Panc1 (cell line): ENCODE results near the gene ASTN2. TPM values are rescaled to one million over a fixed set of nuclear protein-coding genes. Genes with fewer than 3 reads are reported as not detected.

Experiments
- ATAC-seq: fragments of 200-7000 bp; cut with Tn5 transposase; 2 replicates; pipeline ENCODE4 v1.9.1; 2020; ENCODE audit warnings: mild to moderate bottlenecking, moderate library complexity
- BruUV-seq: library from RNA; stranded (reverse); fragments of 400-500 nt; replicated peaks from 2 replicates; lab custom pipeline; 2021; lab: Mats Ljungman, UMichigan
- CTCF ChIA-PET: fragments of 300-600 bp; sonication (Branson Sonifier 250); formaldehyde crosslinking; loops from one replicate; lab custom pipeline; 2022; ENCODE audit warnings: antibody characterized with exemption; lab: Charles Lee
- POLR2A ChIA-PET: fragments of 300-600 bp; sonication (Branson Sonifier 250); formaldehyde crosslinking; loops from one replicate; lab custom pipeline; 2022; ENCODE audit warnings: antibody characterized with exemption; lab: Charles Lee
- DNase-seq: peaks from one replicate; pipeline ENCODE4 v3.0.0-alpha.2; 2010; ENCODE audit warnings: low read depth, low spot score
- H3K27ac ChIP-seq: 2 replicates; pipeline ENCODE4 v1.5.1; 2011; ENCODE audit warnings: mild to moderate bottlenecking, low read length, inconsistent platforms
- H3K27me3 ChIP-seq: fragments of 200-500 bp; sonication (Bioruptor generic); 2 replicates; pipeline ENCODE4 v1.6.0; 2014; ENCODE audit warnings: low read length, inconsistent platforms; ENCODE audit not compliant: control insufficient read depth, insufficient read depth
- H3K36me3 ChIP-seq: fragments of 200-500 bp; sonication (Bioruptor generic); 2 replicates; pipeline ENCODE4 v1.5.1; 2014; ENCODE audit warnings: inconsistent platforms, mild to moderate bottlenecking, low read length, moderate library complexity; ENCODE audit not compliant: control insufficient read depth, insufficient read depth
- H3K4me1 ChIP-seq: 2 replicates; pipeline ENCODE4 v1.5.1; 2011; ENCODE audit warnings: inconsistent platforms, mild to moderate bottlenecking, low read length, moderate library complexity; ENCODE audit not compliant: control insufficient read depth, insufficient read depth
- H3K4me3 ChIP-seq, 2 experiments: 2 replicates each; pipeline ENCODE4 v1.5.1; 2011 to 2012; ENCODE audit warnings: low read depth in 2 of 2, low read length in 2 of 2, mild to moderate bottlenecking in 2 of 2, inconsistent platforms in 1 of 2, moderate library complexity in 1 of 2
- H3K9me3 ChIP-seq: fragments of 200-500 bp; sonication (Bioruptor generic); 2 replicates; pipeline ENCODE4 v1.5.1; 2014; ENCODE audit warnings: low read depth, mild to moderate bottlenecking, inconsistent platforms, low read length, moderate library complexity; ENCODE audit not compliant: control insufficient read depth, insufficient read depth
- POLR2AphosphoS5 ChIP-seq: IDR thresholded peaks from 2 replicates; pipeline ENCODE4 v1.6.1; 2012; ENCODE audit warnings: mild to moderate bottlenecking, low read depth, low read length, moderate library complexity
- SIN3A ChIP-seq: IDR thresholded peaks from 2 replicates; pipeline ENCODE4 v1.6.1; 2012; ENCODE audit warnings: low read depth, mild to moderate bottlenecking, low read length, moderate library complexity, borderline replicate concordance; ENCODE audit not compliant: insufficient read depth
- TCF7L2 ChIP-seq: IDR thresholded peaks from 2 replicates; pipeline ENCODE4 v1.6.1; 2011; ENCODE audit warnings: mild to moderate bottlenecking, low read depth, low read length, inconsistent platforms
- in situ Hi-C: cut with HindIII; loops from 2 replicates; pipeline ENCODE4 v1.10.0; 2016; ENCODE audit warnings: low sequenced_read_pairs, low pct_unique_long_range_greater_than_20kb
- intact Hi-C: fragments of 100-400 bp; cut with micrococcal nuclease; formaldehyde crosslinking; loops from one replicate; pipeline ENCODE4 v1.10.0; 2022; ENCODE audit not compliant: unreplicated experiment
- total RNA-seq: library from RNA; stranded (reverse); gene quantifications from one replicate; pipeline ENCODE4 v1.2.1, GENCODE V29; 2021; ENCODE audit not compliant: unreplicated experiment
- TF ChIP-seq, protein P1 (sequence below), 2 experiments: IDR thresholded peaks; 2 replicates each; pipeline ENCODE4 v1.6.1; 2011 to 2012; ENCODE audit warnings: low read depth in 2 of 2, control low read depth in 1 of 2, low read length in 1 of 2, mild to moderate bottlenecking in 1 of 2, moderate library complexity in 1 of 2; ENCODE audit not compliant: insufficient read depth in 1 of 2
- TF ChIP-seq, protein P2 (sequence below): fragments of 450-650 bp; IDR thresholded peaks from 2 replicates; pipeline ENCODE4 v1.5.1; 2017; ENCODE audit warnings: mild to moderate bottlenecking

The ASTN2 gene
- total RNA-seq, 1 experiment from 2014 or later, result 3.9 TPM

GRCh38 chr9:116447934-116448333 lies 966.9 kb downstream of the ASTN2 start:
- POLR2A ChIA-PET, result no interaction called here
- no TSS peak for BruUV-seq
- no peak overlapping the region for H3K4me3 ChIP-seq
- CTCF ChIA-PET, result no interaction called here
- ATAC-seq (no peak), DNase-seq (no peak)
- H3K27ac ChIP-seq, result no peak overlapping the region
- TF ChIP-seq POLR2AphosphoS5 (no peak), TCF7L2 (no peak), SIN3A (no peak)
- TF ChIP-seq, protein P1, sequence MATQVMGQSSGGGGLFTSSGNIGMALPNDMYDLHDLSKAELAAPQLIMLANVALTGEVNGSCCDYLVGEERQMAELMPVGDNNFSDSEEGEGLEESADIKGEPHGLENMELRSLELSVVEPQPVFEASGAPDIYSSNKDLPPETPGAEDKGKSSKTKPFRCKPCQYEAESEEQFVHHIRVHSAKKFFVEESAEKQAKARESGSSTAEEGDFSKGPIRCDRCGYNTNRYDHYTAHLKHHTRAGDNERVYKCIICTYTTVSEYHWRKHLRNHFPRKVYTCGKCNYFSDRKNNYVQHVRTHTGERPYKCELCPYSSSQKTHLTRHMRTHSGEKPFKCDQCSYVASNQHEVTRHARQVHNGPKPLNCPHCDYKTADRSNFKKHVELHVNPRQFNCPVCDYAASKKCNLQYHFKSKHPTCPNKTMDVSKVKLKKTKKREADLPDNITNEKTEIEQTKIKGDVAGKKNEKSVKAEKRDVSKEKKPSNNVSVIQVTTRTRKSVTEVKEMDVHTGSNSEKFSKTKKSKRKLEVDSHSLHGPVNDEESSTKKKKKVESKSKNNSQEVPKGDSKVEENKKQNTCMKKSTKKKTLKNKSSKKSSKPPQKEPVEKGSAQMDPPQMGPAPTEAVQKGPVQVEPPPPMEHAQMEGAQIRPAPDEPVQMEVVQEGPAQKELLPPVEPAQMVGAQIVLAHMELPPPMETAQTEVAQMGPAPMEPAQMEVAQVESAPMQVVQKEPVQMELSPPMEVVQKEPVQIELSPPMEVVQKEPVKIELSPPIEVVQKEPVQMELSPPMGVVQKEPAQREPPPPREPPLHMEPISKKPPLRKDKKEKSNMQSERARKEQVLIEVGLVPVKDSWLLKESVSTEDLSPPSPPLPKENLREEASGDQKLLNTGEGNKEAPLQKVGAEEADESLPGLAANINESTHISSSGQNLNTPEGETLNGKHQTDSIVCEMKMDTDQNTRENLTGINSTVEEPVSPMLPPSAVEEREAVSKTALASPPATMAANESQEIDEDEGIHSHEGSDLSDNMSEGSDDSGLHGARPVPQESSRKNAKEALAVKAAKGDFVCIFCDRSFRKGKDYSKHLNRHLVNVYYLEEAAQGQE (IDR thresholded peaks at IDR 0.05; ENCODE audit: insufficient read depth in 1 of 2, low read depth in 2 of 2, low read length in 1 of 2), result no peak
- TF ChIP-seq, protein P2, sequence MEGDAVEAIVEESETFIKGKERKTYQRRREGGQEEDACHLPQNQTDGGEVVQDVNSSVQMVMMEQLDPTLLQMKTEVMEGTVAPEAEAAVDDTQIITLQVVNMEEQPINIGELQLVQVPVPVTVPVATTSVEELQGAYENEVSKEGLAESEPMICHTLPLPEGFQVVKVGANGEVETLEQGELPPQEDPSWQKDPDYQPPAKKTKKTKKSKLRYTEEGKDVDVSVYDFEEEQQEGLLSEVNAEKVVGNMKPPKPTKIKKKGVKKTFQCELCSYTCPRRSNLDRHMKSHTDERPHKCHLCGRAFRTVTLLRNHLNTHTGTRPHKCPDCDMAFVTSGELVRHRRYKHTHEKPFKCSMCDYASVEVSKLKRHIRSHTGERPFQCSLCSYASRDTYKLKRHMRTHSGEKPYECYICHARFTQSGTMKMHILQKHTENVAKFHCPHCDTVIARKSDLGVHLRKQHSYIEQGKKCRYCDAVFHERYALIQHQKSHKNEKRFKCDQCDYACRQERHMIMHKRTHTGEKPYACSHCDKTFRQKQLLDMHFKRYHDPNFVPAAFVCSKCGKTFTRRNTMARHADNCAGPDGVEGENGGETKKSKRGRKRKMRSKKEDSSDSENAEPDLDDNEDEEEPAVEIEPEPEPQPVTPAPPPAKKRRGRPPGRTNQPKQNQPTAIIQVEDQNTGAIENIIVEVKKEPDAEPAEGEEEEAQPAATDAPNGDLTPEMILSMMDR, result no peak
- in situ Hi-C loops (no loop called here), intact Hi-C loops (no loop called here)
- no peaks in the 10 kb centered on the region for H3K9me3 ChIP-seq
- H3K4me1 ChIP-seq, result no peaks in the 10 kb centered on the region
- no peaks in the 10 kb centered on the region for H3K27me3 ChIP-seq
- no peaks in the 10 kb centered on the region for H3K36me3 ChIP-seq

- TF ChIP-seq, protein P1 (IDR thresholded peaks at IDR 0.05; ENCODE audit: insufficient read depth in 1 of 2, low read depth in 2 of 2, low read length in 1 of 2), result no peak
- TF ChIP-seq POLR2AphosphoS5 (no peak), TCF7L2 (no peak), SIN3A (no peak)
- TF ChIP-seq, protein P2, result no peak
- Histone ChIP-seq H3K27me3 (no peaks in the 10 kb centered on the region), H3K27ac (no peak overlapping the region), H3K9me3 (no peaks in the 10 kb centered on the region), H3K4me3 (no peak overlapping the region), H3K36me3 (no peaks in the 10 kb centered on the region), H3K4me1 (no peaks in the 10 kb centered on the region)
- CTCF ChIA-PET, result no interaction called here
- no TSS peak for BruUV-seq
- DNase-seq (no peak), ATAC-seq (no peak)
- POLR2A ChIA-PET, result no interaction called here
- in situ Hi-C loops (no loop called here), intact Hi-C loops (no loop called here)
These were observed 972.3 kb downstream of the ASTN2 start for GRCh38 chr9:116442528-116442927.
